Measurements from ENCODE around the gene LOXHD1.

LOXHD1 gene

GRCh38 chr18:46578987-46579386 is 78.0 kb downstream of the LOXHD1 start:
- Mint-ChIP-seq H3K36me3 (peaks cover 8% of the 10 kb centered on the region), H3K9me3 (peaks cover 20% of the 10 kb centered on the region), H3K4me3 (no peak overlapping the region), H3K27me3 (peaks cover 11% of the 10 kb centered on the region), H3K4me1 (no peaks in the 10 kb centered on the region), H3K27ac (no peak overlapping the region)

GRCh38 chr18:46577546-46577945 is 79.5 kb downstream of the LOXHD1 start:
- H3K9me3 Mint-ChIP-seq, result peaks cover 20% of the 10 kb centered on the region
- H3K4me1 Mint-ChIP-seq, result no peaks in the 10 kb centered on the region
- H3K27ac Mint-ChIP-seq, result no peak overlapping the region
- H3K27me3 Mint-ChIP-seq, result peaks cover 9% of the 10 kb centered on the region
- H3K36me3 Mint-ChIP-seq, result peaks cover 8% of the 10 kb centered on the region
- no peak overlapping the region for H3K4me3 Mint-ChIP-seq

GRCh38 chr18:46575851-46576250 is 81.2 kb downstream of the LOXHD1 start:
- no peak overlapping the region for H3K4me3 Mint-ChIP-seq
- peaks cover 13% of the 10 kb centered on the region for H3K9me3 Mint-ChIP-seq
- H3K4me1 Mint-ChIP-seq, result no peaks in the 10 kb centered on the region
- no peak overlapping the region for H3K27ac Mint-ChIP-seq
- peaks cover 8% of the 10 kb centered on the region for H3K27me3 Mint-ChIP-seq
- H3K36me3 Mint-ChIP-seq, result peaks cover 4% of the 10 kb centered on the region

GRCh38 chr18:46574743-46575115 is 82.3 kb downstream of the LOXHD1 start:
- no peaks in the 10 kb centered on the region for H3K4me1 Mint-ChIP-seq
- H3K27ac Mint-ChIP-seq, result no peak overlapping the region
- H3K27me3 Mint-ChIP-seq, result peaks cover 6% of the 10 kb centered on the region
- H3K4me3 Mint-ChIP-seq, result no peak overlapping the region
- peaks cover 3% of the 10 kb centered on the region for H3K9me3 Mint-ChIP-seq
- H3K36me3 Mint-ChIP-seq, result no peaks in the 10 kb centered on the region

GRCh38 chr18:46574000-46574742 is 82.8 kb downstream of the LOXHD1 start:
- Mint-ChIP-seq H3K4me3 (no peak overlapping the region), H3K4me1 (no peaks in the 10 kb centered on the region), H3K27me3 (peaks cover 6% of the 10 kb centered on the region), H3K27ac (no peak overlapping the region), H3K9me3 (no peaks in the 10 kb centered on the region), H3K36me3 (no peaks in the 10 kb centered on the region)

GRCh38 chr18:46573156-46573555 is 83.9 kb downstream of the LOXHD1 start:
- H3K27me3 Mint-ChIP-seq, result peaks cover 6% of the 10 kb centered on the region
- no peaks in the 10 kb centered on the region for H3K4me1 Mint-ChIP-seq
- H3K27ac Mint-ChIP-seq, result no peak overlapping the region
- H3K4me3 Mint-ChIP-seq, result no peak overlapping the region
- H3K36me3 Mint-ChIP-seq, result no peaks in the 10 kb centered on the region
- H3K9me3 Mint-ChIP-seq, result no peaks in the 10 kb centered on the region

- no peaks in the 10 kb centered on the region for H3K4me1 Mint-ChIP-seq
- H3K4me3 Mint-ChIP-seq, result no peak overlapping the region
- no peak overlapping the region for H3K27ac Mint-ChIP-seq
- H3K36me3 Mint-ChIP-seq, result no peaks in the 10 kb centered on the region
- peaks cover 4% of the 10 kb centered on the region for H3K27me3 Mint-ChIP-seq
- no peaks in the 10 kb centered on the region for H3K9me3 Mint-ChIP-seq
Observed at GRCh38 chr18:46571756-46572155, 85.3 kb downstream of the LOXHD1 start.

- no peak overlapping the region for H3K4me3 Mint-ChIP-seq
- H3K36me3 Mint-ChIP-seq, result no peaks in the 10 kb centered on the region
- H3K27me3 Mint-ChIP-seq, result peaks cover 3% of the 10 kb centered on the region
- no peaks in the 10 kb centered on the region for H3K9me3 Mint-ChIP-seq
- no peak overlapping the region for H3K27ac Mint-ChIP-seq
- H3K4me1 Mint-ChIP-seq, result no peaks in the 10 kb centered on the region
Observed at GRCh38 chr18:46570666-46571065, 86.4 kb downstream of the LOXHD1 start.

GRCh38 chr18:46570134-46570533 is 86.9 kb downstream of the LOXHD1 start:
- no peaks in the 10 kb centered on the region for H3K36me3 Mint-ChIP-seq
- H3K27me3 Mint-ChIP-seq, result peaks cover 3% of the 10 kb centered on the region
- H3K4me3 Mint-ChIP-seq, result no peak overlapping the region
- H3K9me3 Mint-ChIP-seq, result no peaks in the 10 kb centered on the region
- no peak overlapping the region for H3K27ac Mint-ChIP-seq
- H3K4me1 Mint-ChIP-seq, result no peaks in the 10 kb centered on the region

GRCh38 chr18:46569211-46569610 is 87.8 kb downstream of the LOXHD1 start:
- no peak overlapping the region for H3K27ac Mint-ChIP-seq

GRCh38 chr18:46567196-46567595 is 89.8 kb downstream of the LOXHD1 start:
- Mint-ChIP-seq H3K27me3 (peaks cover 4% of the 10 kb centered on the region), H3K4me1 (no peaks in the 10 kb centered on the region), H3K9me3 (no peaks in the 10 kb centered on the region), H3K4me3 (no peak overlapping the region), H3K27ac (no peak overlapping the region), H3K36me3 (no peaks in the 10 kb centered on the region)

More at GRCh38 chr18:46569211-46569610, 87.8 kb downstream of the LOXHD1 start:
- Mint-ChIP-seq H3K4me3 (no peak overlapping the region), H3K9me3 (no peaks in the 10 kb centered on the region), H3K27me3 (peaks cover 4% of the 10 kb centered on the region), H3K4me1 (no peaks in the 10 kb centered on the region), H3K36me3 (no peaks in the 10 kb centered on the region)

- Mint-ChIP-seq H3K4me1 (no peaks in the 10 kb centered on the region), H3K4me3 (no peak overlapping the region), H3K36me3 (no peaks in the 10 kb centered on the region), H3K9me3 (no peaks in the 10 kb centered on the region), H3K27me3 (peaks cover 4% of the 10 kb centered on the region), H3K27ac (no peak overlapping the region)
Observed at GRCh38 chr18:46566111-46566510, 90.9 kb downstream of the LOXHD1 start.

GRCh38 chr18:46565256-46565655 is 91.8 kb downstream of the LOXHD1 start:
- Mint-ChIP-seq H3K27me3 (peaks cover 4% of the 10 kb centered on the region), H3K4me1 (no peaks in the 10 kb centered on the region), H3K4me3 (no peak overlapping the region), H3K27ac (no peak overlapping the region), H3K9me3 (no peaks in the 10 kb centered on the region), H3K36me3 (no peaks in the 10 kb centered on the region)

- H3K27ac Mint-ChIP-seq, result no peak overlapping the region
- H3K9me3 Mint-ChIP-seq, result no peaks in the 10 kb centered on the region
- H3K4me1 Mint-ChIP-seq, result no peaks in the 10 kb centered on the region
- H3K4me3 Mint-ChIP-seq, result no peak overlapping the region
- peaks cover 1% of the 10 kb centered on the region for H3K27me3 Mint-ChIP-seq
- H3K36me3 Mint-ChIP-seq, result no peaks in the 10 kb centered on the region
Observed at GRCh38 chr18:46563317-46563716, 93.7 kb downstream of the LOXHD1 start.

GRCh38 chr18:46562674-46563192 is 94.3 kb downstream of the LOXHD1 start:
- Mint-ChIP-seq H3K4me3 (no peak overlapping the region), H3K4me1 (no peaks in the 10 kb centered on the region), H3K36me3 (no peaks in the 10 kb centered on the region), H3K27ac (no peak overlapping the region), H3K9me3 (no peaks in the 10 kb centered on the region), H3K27me3 (peaks cover 1% of the 10 kb centered on the region)

GRCh38 chr18:46560671-46561045 is 96.4 kb downstream of the LOXHD1 start:
- Mint-ChIP-seq H3K36me3 (no peaks in the 10 kb centered on the region), H3K9me3 (no peaks in the 10 kb centered on the region), H3K4me3 (no peak overlapping the region), H3K4me1 (no peaks in the 10 kb centered on the region), H3K27me3 (peaks cover 1% of the 10 kb centered on the region), H3K27ac (no peak overlapping the region)

All from activated naive CD4-positive, alpha-beta T cell treated with anti-CD3 and anti-CD28 coated beads, Interleukin-2, amount 50 U/mL, for 24 hours (primary cell).